Activated naive CD4-positive, alpha-beta T cell treated with anti-CD3 and anti-CD28 coated beads, Interleukin-2, amount 50 U/mL, for 24 hours (primary cell): ENCODE measurements around the gene UQCRC2.
"Not testable (repeated sequence)": the region's sequence is repeated elsewhere in the genome, so short reads cannot be mapped to it uniquely, and the experiment has no call there.

Source experiments
- H3K27ac Mint-ChIP-seq: one replicate; pipeline ENCODE4 v1.8.0; 2021; ENCODE audit warnings: mild to moderate bottlenecking, mixed read lengths
- H3K27me3 Mint-ChIP-seq: one replicate; pipeline ENCODE4 v1.8.0; 2021; ENCODE audit warnings: mixed read lengths
- H3K36me3 Mint-ChIP-seq: one replicate; pipeline ENCODE4 v1.8.0; 2021; ENCODE audit warnings: mixed read lengths
- H3K4me1 Mint-ChIP-seq: one replicate; pipeline ENCODE4 v1.8.0; 2021; ENCODE audit warnings: mixed read lengths
- H3K4me3 Mint-ChIP-seq: one replicate; pipeline ENCODE4 v1.8.0; 2021; ENCODE audit warnings: mild to moderate bottlenecking, mixed read lengths
- H3K9me3 Mint-ChIP-seq: one replicate; pipeline ENCODE4 v1.8.0; 2021; ENCODE audit warnings: mixed read lengths

UQCRC2 gene

DNA sequence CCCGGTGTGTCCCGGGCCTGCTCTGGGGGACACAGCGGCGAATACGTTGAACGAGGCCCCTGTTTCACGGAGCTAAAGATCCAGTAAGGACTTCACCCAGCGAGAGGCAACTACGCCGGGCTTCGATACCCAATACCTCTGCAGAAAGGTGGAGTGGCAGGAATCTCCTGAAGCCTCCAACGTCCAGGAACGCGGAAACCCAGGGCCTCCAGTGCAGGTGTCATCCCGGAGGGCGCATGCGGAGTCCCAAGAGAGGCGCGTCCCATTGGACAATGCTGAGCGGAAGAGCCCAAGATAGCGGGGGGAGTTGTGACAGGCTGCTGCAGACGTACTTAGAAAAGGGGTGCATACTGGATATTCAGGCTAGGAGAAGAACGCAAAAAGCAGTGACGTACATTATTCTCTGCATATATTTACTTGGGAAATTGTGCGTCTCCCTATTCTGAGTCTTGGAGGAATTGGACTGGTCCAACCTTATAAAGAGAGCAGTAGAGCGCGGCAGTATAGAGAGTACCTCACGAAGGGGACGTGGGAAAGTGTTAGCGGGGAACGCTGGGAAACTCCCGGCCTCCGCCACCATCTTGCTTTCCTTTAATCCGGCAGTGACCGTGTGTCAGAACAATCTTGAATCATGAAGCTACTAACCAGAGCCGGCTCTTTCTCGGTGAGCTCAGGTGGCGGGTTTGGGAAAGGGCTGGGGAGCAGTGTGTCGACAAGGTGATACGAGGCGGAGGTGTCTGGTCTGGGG, at the start of gene UQCRC2:
UQCRC2 (plus strand) TSS at position 569 of the 748 bp plus-strand sequence; CDS start at position 632, 63 bp downstream.
- Mint-ChIP-seq H3K4me1 (peaks cover 69% of the 10 kb centered on the region), H3K4me3 (peak within 1 kb of the TSS; percentile 99), H3K27ac (peak within 1 kb of the TSS; percentile 100), H3K27me3 (no peaks in the 10 kb centered on the region), H3K9me3 (no peaks in the 10 kb centered on the region), H3K36me3 (peaks cover 13% of the 10 kb centered on the region)

DNA sequence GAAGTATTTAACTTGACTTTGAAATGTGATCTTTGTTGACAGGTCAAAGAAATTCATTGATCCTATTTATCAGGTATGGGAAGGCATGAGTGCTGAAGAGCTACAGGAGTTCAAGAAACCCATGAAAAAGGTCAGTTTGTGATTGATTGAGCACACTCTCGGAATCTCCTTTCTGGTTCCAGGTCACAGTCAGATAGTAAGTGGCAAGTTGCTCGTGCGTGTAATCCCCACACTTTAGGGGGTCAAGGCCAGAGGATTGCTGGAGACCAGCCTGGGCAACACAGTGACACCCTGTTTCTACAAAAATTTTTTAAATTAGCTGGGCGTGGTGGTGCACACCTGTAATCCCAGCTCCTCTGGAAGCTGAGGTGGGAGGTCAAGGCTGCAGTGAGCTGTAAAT, 20.5 kb upstream of the UQCRC2 start:
- not testable (repeated sequence) for H3K9me3 Mint-ChIP-seq, H3K36me3 Mint-ChIP-seq

DNA sequence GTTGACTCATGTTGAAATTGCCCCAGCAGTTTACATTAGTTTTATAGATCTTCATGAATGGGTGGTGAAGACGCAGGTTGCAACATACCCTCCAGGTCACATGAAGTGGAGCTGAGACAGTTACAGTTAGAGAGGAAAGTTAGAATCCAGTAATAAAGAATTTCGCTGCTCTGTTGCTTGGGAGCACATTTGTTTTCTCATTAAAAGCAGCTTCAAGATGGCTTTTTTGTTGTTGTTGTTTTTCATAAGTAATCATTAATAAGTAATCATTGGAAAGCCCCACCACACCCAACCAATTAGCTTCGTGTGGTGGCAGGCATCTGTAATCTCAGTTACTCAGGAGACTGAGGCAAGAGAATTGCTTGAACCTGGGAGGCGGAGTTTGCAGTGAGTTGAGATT, 19.8 kb upstream of the UQCRC2 start:
- H3K27ac Mint-ChIP-seq, H3K27me3 Mint-ChIP-seq, H3K36me3 Mint-ChIP-seq, H3K4me3 Mint-ChIP-seq, H3K9me3 Mint-ChIP-seq: not testable (repeated sequence)
- H3K4me1 Mint-ChIP-seq, result peaks cover 18% of the 10 kb centered on the region

More for the DNA sequence above, 20.5 kb upstream of the UQCRC2 start:
- not testable (repeated sequence) for H3K27ac Mint-ChIP-seq, H3K27me3 Mint-ChIP-seq, H3K4me3 Mint-ChIP-seq
- H3K4me1 Mint-ChIP-seq, result peaks cover 16% of the 10 kb centered on the region

DNA sequence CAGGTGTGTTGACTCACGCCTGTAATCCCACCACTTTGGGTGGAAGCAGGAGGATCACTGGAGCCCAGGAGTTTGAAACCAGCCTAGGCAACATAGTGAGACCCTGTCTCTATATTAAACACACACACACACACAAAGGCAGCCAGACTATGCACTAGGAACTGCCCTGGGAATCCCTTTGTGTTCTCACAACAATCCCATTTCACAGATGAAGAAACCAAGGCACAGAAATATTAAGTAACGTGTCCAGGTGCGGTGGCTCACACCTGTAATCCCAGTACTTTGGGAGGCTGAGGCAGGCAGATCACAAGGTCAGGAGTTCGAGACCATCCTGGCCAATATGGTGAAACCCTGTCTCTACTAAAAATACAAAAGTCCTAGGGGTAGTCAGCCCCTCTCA, 19.4 kb upstream of the UQCRC2 start:
- H3K9me3 Mint-ChIP-seq, H3K36me3 Mint-ChIP-seq, H3K27ac Mint-ChIP-seq, H3K4me3 Mint-ChIP-seq, H3K27me3 Mint-ChIP-seq: not testable (repeated sequence)
- peaks cover 18% of the 10 kb centered on the region for H3K4me1 Mint-ChIP-seq

DNA sequence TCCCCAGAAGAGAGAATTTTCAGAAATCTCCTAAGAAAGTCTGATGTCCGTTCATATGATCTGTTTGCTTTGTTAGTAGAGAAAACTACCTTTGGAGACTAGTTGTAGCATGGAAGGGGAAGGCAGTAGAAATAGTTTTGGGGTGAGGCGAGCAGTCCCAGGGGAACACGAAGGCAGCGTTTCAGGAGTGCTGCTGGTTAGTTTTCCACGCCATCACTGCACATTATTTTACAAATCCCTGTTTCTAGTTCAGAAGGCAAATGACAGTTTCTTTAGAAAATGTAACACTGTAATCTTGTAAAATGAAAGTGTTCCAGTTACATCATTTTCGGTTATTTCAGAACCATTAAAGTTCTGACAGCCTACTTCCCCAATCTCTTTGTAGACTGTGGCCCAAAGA, 16.9 kb upstream of the UQCRC2 start:
- H3K4me1 Mint-ChIP-seq, result peaks cover 18% of the 10 kb centered on the region
- not testable (repeated sequence) for H3K36me3 Mint-ChIP-seq, H3K9me3 Mint-ChIP-seq, H3K27me3 Mint-ChIP-seq, H3K4me3 Mint-ChIP-seq, H3K27ac Mint-ChIP-seq

DNA sequence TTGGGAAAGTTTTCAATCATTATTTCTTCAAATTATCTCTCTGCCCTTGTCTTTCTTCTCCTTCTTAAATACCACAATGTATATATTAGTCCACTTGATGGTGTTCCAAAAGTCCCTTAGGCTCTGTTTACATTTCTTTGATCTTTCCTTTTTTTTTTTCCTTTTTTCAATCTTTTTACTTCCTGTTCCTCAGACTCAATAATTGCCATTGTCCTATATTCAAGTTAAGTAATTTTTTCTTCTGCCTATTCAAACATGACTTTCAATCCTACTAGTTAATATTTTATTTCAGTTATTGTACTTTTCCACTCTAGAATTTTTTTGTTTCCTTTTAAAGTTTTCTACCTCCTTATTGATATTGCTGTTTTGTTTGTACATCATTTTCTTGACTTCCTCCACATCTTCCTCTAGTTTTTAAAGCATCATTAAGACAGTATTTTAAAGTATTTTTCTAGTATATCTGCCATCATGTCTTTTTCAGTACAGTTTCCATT, 15.8 kb upstream of the UQCRC2 start:
- Mint-ChIP-seq H3K4me3 (no peak overlapping the region), H3K27ac (peak overlapping the region; percentile 13), H3K9me3 (no peaks in the 10 kb centered on the region), H3K4me1 (peaks cover 18% of the 10 kb centered on the region), H3K27me3 (no peaks in the 10 kb centered on the region), H3K36me3 (no peaks in the 10 kb centered on the region)

DNA sequence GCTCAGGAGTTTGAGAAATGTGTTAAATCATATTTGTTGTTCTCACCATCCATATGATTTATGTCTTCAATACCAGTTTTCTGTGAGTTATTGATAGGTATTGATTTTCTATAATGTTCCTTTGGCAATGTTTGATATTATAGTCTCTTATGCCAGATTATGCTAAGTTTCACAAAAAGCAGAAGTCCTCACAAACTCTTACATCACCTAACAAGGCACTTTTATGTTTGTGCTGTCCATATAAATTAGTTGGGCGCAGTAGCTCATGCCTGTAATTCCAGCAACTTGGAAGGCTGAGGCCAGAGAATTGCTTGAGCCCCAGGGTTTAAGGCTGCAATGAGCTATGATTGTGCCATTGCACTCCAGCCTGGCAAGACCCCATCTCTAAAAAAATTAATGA, 12.6 kb upstream of the UQCRC2 start:
- H3K36me3 Mint-ChIP-seq, result no peaks in the 10 kb centered on the region
- peaks cover 9% of the 10 kb centered on the region for H3K4me1 Mint-ChIP-seq
- no peak overlapping the region for H3K27ac Mint-ChIP-seq
- H3K9me3 Mint-ChIP-seq, result no peaks in the 10 kb centered on the region
- H3K4me3 Mint-ChIP-seq, result no peak overlapping the region
- no peaks in the 10 kb centered on the region for H3K27me3 Mint-ChIP-seq

DNA sequence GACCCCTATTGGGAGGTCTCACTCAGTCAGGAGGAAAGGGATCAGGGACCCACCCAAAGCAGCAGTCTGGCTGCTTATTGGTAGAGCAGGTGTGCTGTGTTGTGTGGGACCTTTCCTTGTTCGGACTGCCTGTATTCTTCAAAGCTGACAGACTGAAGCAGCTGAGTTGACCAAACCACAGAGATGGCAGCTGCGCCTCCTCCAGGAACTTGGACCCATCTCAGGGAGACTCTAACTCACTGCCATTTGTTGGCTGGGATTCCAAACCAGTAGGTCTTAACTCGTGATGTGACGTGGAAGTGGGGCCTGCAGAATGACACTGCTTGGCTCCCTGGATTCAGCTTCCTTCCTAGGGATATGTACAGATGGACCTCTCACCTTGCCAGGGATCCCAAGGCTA, 9.6 kb upstream of the UQCRC2 start:
- Mint-ChIP-seq H3K4me3 (no peak overlapping the region), H3K27me3 (no peaks in the 10 kb centered on the region), H3K36me3 (peaks cover 3% of the 10 kb centered on the region), H3K27ac (no peak overlapping the region), H3K4me1 (peaks cover 14% of the 10 kb centered on the region), H3K9me3 (no peaks in the 10 kb centered on the region)

DNA sequence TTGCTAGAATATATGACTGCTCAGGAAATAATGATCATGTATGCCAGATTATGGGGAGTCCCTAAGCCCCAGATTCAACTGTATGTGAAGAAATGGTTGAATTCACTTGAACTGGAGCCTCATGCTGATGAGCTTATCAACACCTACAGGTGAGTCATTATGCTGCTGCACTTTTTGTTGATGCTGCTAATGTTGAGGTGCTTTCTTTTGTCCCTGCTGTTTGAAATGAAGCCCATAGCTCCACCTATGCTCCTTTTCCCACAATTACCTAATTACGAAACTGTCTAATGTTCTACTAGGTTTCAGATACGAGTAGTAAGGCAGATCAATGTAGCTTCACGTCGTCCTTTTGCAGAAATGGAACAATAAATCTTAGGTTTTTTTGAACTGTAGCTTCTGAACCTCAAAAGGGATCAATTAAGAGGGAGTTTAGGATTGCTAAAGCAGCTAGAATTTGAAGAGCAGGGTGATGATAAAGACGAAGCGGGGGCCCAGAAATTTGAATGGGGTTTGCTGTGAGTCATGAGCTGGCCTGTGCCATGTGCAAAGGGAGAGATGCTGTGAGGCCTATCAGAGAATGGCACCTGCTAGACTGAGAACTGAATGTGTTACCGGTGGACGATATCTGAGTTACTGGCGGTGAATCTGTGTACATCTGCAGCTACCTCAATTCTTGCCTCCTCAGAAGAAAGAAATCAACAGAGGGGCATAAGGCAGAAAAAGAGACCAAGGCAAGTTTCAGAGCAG, 6.1 kb upstream of the UQCRC2 start:
- Mint-ChIP-seq H3K9me3 (no peaks in the 10 kb centered on the region), H3K36me3 (peaks cover 6% of the 10 kb centered on the region), H3K27me3 (no peaks in the 10 kb centered on the region), H3K4me3 (no peak overlapping the region), H3K27ac (peak overlapping the region; percentile 84), H3K4me1 (peaks cover 44% of the 10 kb centered on the region)

DNA sequence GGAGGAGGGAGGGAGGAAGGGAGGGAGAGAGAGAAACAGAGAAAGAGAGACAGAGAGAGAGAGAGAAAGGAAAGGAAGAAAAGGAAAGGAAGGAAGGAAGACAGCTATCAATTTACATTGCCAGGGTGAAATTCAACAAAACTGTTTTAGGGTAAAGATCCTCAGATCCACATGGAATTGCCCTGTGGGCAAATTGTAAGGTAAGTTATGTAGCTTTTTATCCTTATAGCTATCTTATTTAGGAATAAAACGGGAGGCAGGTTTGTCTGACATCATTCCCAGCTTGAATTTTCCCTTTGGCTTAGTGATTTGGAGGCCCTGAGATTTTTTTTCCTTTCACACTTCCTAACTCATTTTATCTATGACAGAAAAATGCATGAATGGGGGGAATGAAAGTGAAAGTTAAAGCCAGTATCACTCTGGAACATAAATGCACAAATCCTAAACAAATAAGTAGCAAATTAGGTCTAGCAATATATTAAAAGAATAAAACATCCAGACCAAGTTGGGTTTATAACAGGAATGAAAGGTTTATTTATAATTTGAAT, 3.4 kb upstream of the UQCRC2 start:
- H3K4me1 Mint-ChIP-seq, result peaks cover 55% of the 10 kb centered on the region

DNA sequence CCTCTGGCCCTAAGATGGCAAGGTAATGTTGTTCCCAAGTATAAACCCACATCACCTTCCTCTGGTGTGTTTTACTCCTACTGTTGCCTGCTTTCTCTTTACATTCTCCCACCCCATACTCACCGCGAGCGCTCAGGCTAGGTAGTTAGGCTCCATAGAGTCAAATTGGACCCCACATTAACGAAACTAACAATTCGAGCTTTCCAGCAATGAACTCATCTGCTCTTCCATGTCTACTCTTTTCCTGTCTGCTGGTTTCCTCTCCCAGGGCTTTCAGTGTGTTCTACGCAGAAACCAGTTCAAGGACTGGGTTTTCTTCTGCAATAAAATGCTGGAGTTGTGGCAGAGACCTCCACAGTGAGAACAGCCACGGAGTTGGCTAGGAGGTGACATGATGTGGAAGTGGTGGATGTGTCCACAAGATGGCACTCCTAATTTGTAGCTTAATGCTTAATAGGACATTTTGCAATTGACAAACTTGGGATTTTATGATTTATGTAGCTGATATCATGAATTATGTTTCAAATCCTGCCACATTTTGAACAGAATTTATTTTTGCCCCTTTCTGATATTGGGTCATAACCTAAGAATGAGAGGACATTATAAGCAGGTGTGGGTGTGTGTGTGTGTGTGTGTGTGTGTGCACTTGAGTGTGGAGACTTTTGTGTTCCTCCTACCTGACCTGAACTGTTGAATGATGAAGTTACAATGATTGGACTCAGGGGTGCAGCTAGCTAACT, 2.2 kb upstream of the UQCRC2 start:
- Mint-ChIP-seq H3K4me1 (peaks cover 66% of the 10 kb centered on the region), H3K9me3 (no peaks in the 10 kb centered on the region)

More for the DNA sequence above, 3.4 kb upstream of the UQCRC2 start:
- H3K27ac Mint-ChIP-seq, result peak overlapping the region; percentile 84
- peaks cover 7% of the 10 kb centered on the region for H3K36me3 Mint-ChIP-seq
- no peaks in the 10 kb centered on the region for H3K9me3 Mint-ChIP-seq
- no peak overlapping the region for H3K4me3 Mint-ChIP-seq
- no peaks in the 10 kb centered on the region for H3K27me3 Mint-ChIP-seq

DNA sequence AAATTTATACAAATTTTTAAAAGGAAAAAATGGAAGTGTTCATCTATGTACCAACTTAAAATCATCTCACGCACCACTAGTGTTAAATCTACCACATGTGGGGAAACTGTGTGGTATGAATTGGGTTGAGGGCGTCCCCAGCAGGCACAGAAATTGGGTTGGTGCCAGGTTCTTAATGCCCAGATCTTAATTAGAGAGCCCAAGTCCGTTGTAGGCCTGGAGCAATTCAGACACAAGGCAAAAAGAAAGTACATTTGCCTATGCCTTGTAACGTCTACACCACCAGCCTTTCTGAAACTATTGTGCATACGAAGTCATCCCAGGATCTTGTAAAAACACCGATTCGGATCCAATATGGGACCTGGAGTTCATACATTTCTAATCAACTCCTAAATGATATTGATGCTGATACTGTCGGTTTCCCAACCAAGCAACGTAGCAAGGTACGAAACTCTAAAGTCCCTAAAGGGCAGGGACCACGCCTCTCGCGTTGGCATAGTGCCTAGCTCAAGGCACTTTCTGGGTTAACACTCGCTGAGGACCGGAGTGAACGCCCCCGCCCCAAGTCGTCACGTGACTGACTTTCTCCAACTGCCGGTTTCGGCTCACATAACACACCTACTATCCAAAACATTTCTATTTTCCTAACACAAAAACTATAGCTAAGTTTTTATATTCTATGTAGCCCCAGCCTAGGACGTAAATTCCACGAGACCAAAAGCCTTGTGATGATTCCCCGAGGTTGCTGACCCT, 945 bp upstream of the UQCRC2 start:
- peak overlapping the region; percentile 100 for H3K27ac Mint-ChIP-seq
- peaks cover 64% of the 10 kb centered on the region for H3K4me1 Mint-ChIP-seq
- no peaks in the 10 kb centered on the region for H3K27me3 Mint-ChIP-seq
- H3K9me3 Mint-ChIP-seq, result no peaks in the 10 kb centered on the region
- H3K36me3 Mint-ChIP-seq, result peaks cover 9% of the 10 kb centered on the region
- peak overlapping the region; percentile 99 for H3K4me3 Mint-ChIP-seq

More for the DNA sequence above, 2.2 kb upstream of the UQCRC2 start:
- Mint-ChIP-seq H3K4me3 (peak overlapping the region; percentile 69), H3K36me3 (peaks cover 9% of the 10 kb centered on the region), H3K27me3 (no peaks in the 10 kb centered on the region), H3K27ac (peak overlapping the region; percentile 87)

DNA sequence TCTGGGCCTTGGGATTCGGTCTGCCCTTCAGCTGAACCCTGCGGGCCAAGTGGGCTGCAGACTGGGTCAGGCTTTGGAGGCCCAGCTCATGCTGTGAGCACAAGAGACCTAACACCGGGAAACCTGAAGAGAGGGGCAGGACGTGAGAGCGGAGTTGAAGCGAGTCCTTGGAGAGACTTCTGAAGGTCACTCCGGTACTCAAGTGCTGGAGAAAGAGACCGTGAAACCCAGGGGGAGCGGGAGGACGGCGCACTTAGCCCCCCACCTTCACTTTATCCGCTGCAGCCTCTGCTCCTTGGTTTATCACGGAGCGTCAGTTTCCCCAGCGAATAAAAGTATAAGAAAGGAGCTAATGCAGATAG, 361 bp downstream of the UQCRC2 start:
- Mint-ChIP-seq H3K4me1 (peaks cover 65% of the 10 kb centered on the region), H3K27ac (peak overlapping the region; percentile 100), H3K36me3 (peaks cover 11% of the 10 kb centered on the region), H3K4me3 (peak overlapping the region; percentile 99), H3K9me3 (no peaks in the 10 kb centered on the region), H3K27me3 (no peaks in the 10 kb centered on the region)

DNA sequence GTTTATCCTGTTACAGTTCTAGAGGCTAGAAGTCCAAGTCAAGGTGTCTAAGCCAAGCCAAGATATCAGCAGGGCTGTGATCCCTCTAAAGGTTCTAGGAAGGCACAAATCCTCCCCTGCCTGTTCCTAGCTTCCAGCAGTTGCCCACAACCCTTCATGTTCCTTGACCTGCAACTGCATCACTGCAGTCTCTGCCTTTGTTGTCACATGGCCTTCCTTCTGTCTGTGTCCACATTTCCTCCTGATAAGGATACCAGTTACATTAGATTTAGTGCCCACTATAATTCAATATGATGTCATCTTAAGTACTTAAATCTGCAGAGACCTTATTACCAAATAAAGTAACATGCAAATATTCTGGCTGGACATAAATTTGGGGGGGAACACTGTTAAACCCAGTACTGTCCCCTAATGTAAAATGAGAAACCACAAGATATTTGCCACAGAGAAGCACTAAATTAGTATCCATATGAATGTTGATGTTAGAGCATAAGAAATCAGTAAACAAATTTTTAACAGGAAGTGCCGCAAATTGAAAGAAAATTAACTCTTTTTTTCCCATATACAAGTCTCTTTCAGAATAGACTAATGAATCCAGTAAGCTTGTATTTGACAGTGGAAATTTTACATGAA, 4.7 kb downstream of the UQCRC2 start:
- no peaks in the 10 kb centered on the region for H3K9me3 Mint-ChIP-seq
- H3K36me3 Mint-ChIP-seq, result peaks cover 26% of the 10 kb centered on the region
- H3K4me1 Mint-ChIP-seq, result peaks cover 45% of the 10 kb centered on the region
- peak overlapping the region; percentile 52 for H3K27ac Mint-ChIP-seq
- H3K4me3 Mint-ChIP-seq, result no peak overlapping the region
- H3K27me3 Mint-ChIP-seq, result no peaks in the 10 kb centered on the region
